KG1 (cell line): ENCODE measurements around the gene MASP1.

ENCODE experiments used
- DNase-seq: peaks from one replicate; lab custom pipeline; 2025; lab: John Stamatoyannopoulos, UW

Gene MASP1

DNA sequence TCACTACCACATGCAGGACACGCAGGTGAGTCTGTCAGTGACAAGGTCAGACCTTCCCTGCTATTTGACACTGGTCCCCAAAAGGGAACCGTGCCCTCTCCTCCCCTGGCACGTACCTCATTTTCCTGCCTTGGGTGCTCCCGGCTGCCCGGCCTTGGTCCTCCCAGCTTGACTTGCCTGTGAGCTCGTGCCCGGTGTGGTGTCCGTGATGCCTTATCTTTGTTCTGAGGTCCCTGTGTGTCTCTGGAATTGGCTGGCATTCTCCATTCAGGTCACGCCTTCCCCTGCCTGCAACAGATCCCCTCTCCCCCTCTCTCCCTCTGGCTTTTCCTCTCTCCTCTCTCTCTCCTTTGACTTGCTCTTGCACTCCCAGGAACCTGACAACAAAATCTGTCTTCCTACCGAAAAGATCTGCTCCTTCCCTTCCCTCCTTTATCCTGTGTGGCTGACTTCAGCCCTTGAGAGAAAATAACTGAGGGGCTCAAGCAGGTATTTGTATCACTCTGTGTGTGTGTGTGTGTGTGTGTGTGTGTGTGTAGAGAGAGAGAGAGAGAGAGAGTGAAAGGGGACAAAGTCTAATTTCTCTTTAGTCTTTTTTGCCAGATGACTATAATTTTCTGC, at the start of gene MASP1:
TSS of gene MASP1 (minus strand) at position 226 of the 621 bp plus-strand sequence. CDS start at position 121, 105 bp downstream.
- no peak for DNase-seq

DNA sequence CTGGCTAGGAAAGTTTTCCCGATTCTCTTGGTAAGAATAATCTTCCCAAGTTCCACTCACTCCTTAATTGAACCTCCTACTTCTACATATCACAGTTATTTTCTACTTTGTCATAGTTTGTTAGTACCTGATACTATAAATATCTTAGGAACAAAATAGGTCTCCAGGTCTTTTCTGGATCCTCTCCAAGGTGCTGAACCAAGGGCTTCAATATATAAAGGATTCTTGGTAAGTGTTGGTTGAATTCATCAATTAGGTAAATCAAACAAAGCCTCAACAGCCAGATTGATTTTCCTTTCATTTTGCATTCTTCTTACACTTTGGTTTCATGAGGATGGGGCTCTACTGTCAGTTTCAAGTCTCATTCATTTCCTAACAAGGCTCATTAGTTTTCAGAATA, 49.0 kb upstream of the MASP1 start:
- no peak for DNase-seq

- DNase-seq: no peak
Measured at GRCh38 chr3:187336322-187336721, 44.8 kb upstream of the MASP1 start.

- DNase-seq: no peak
Measured at GRCh38 chr3:187334904-187335303, 43.4 kb upstream of the MASP1 start.

DNA sequence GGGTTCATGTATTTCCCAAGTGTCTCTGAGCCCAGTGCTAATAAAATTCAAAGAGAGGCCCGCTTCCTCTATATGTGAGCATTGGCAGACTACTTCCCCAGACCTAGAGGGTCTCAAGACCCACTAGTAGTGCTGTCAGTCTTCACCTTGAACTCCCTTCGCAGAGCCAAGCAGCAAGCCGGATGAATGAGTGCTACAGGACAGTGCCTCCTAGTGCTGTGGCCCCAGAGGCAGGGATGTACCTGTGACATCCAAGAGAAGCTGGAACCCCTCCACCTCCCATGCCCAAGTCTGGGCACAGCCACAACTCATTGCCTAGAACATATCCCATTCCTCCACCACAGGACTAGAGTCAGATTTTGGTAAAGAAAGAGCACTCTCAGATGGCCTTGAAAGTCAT, 37.2 kb upstream of the MASP1 start:
- DNase-seq: no peak

DNA sequence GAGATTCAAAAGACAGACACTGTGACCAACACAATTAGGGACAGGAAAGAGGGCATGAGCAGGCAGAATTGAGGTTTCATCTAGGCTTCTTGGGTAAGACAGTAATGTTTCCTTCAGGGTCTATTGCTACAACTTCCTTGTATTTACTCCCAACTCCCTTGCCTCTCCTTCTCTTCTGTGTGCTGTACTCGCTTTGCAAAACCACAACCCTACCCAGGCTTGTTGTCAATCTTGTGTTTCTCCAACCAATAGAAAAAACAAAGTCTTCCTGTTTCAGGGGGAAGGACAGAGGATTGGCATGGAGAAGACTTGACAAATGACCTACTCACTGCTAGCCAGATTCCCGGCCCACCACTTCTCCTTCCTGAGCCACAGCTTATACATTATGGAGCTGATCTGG, 36.3 kb upstream of the MASP1 start:
- no peak for DNase-seq

- no peak for DNase-seq
Measured at GRCh38 chr3:187325632-187326031, 34.1 kb upstream of the MASP1 start.

DNA sequence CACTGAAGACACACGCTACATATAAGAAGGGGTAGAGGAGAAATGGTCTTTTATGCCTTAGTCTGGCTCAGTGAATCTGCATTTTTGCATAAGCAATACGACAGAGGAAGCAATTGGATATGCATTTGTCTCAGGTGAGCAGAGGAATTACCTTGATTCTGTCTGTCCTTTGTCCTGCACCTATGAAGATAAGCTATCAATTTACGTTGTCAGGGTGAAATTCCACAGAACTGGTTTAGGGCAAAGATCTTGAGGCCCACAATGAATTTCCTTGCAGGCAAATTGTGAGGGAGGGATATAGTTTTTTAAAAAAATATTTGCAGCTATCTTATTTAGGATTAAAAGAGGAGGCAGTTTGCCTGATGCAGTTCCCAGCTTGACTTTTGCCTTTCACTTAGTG, 31.6 kb upstream of the MASP1 start:
- no peak for DNase-seq

DNA sequence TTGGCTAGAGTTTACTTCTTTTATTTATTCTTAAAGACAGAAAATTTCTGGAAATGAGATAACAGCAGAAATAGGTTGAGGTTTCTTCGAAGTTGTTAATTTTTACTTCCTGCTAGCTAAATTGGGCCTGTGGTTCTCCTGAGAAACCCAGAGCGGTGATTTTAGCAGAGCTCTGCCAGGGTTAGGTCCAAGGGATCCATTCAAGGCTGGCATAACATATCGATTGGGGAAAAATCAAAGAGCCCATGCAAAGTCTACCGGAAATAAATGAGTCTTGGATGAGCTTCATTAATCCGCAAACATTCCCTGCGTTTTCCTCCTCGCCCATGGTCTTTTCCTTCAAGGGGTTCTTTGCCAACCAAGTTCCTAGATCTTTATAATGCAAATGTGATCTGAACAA, 30.8 kb upstream of the MASP1 start:
- no peak for DNase-seq

GRCh38 chr3:187321766-187322165, 30.2 kb upstream of the MASP1 start:
- no peak for DNase-seq

- peak; percentile 54 for DNase-seq
Measured at GRCh38 chr3:187319699-187320302, 28.3 kb upstream of the MASP1 start.

DNA sequence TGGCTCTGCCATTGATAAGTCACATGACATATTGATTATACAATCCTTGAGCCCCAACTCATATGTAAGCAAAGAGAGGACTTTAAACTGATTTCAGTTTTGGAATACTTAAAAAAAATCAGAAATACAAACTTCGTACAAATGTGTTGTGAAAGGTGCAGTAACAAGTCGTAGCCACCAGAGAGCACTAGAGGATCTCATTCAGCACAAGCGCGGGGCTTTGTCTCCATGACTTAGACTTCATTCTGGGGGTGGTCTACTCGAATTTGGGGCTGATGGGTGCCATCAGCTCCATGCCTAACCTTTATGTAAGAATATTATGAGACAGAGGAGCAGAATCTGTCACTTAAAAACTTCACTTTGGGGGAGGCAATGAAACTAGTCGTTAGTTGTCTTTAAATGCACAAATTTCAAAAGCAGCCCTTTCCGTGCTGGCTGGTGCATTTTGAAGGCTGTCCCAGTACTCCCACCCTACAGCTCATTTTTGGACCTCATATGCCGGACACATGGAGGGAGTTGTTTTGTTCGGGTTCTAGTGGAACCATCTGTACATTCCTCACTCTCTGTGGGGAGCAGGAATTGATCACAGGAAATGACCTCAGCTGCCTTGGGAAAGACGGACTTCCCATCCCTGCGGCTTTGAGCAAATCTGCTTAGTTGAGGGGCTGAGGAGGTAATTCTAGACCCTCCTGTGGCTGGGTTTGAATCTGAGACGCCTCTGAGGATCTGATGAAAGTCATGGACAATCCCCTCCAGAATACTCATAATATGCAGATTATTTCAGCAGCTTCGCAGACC, 27.5 kb upstream of the MASP1 start:
- DNase-seq: peak; percentile 36

GRCh38 chr3:187315872-187316271, 24.3 kb upstream of the MASP1 start:
- no peak for DNase-seq

DNA sequence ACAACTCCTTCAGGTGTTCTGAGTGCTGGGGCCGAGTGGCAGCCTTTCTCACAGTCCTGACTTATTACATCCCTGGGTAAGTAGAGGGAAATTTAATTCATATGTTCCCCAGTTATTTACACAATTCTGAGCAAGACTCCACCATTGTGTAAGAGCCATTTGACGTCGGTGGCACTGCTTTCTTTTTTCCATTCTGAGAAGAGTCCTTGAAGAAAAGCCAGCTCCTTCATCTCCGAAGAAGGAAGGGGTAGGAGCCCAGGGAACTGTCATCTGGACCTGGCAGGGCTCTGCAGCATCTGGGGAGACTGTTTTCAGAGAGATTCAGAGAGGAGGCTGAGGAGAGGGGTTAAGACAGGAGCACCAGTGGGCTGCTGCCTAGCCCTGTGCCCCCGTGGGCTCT, 22.6 kb upstream of the MASP1 start:
- no peak for DNase-seq

DNA sequence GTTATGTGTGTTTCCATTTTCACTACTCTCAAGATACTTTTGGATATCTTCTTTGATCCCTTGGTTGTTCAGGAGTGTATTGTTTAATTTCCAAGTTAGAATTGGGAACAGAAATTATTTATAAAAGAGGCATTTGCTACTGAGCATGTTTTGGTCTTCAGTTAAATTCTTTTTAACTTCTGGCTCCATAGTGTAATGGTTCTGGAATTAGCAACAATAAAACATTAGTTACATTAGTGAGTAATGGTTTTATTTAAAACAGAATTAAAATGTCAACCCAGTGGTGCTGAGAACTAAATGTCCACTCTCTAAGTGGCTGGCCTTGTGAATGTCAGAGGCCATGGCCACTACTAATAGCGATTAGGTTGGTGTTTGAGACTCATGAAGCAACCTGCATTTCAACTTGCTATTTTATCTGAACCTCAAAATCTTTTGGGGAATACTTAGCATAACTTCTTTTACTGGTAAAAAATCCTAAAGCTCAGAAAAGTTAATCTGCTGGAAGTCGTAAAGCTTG, 19.5 kb upstream of the MASP1 start:
- DNase-seq: no peak

DNA sequence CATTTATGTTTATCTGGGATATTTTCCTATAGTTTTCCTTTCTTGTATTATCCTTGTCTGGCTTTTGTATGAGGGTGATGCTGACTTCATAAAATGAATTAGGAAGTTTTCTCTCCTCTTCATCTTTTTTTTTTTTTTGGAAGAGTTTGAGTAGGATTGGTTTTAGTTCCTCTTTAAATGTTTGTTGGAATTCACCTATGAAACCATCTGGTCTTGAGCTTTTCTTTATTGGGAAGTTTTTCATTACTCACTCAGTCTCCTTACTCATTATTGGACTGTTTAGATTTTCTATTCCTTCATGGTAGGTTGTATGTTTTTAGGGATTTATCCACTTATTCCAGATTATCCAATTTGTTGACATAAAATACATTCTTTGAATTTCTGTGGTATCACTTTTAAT, 18.7 kb upstream of the MASP1 start:
- DNase-seq: no peak

DNA sequence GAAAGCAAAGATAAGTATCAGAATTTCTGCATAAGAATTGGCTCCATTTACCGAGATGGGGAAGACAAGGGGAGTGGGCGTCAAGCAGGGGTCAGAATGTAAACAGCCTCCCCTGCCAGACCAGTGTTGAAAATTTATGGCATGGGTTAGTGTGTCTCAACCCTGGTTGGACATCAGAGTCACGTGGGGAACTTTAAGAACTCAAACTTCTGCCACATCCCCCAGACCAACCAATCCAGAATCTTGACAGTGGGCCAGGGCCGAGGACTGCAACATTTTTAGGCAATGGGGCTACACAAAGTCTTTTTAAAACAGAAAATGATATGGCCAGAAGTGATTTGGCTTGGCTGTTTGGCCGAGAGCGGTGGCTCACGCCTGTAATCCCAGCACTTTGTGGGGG, 14.3 kb upstream of the MASP1 start:
- no peak for DNase-seq

DNA sequence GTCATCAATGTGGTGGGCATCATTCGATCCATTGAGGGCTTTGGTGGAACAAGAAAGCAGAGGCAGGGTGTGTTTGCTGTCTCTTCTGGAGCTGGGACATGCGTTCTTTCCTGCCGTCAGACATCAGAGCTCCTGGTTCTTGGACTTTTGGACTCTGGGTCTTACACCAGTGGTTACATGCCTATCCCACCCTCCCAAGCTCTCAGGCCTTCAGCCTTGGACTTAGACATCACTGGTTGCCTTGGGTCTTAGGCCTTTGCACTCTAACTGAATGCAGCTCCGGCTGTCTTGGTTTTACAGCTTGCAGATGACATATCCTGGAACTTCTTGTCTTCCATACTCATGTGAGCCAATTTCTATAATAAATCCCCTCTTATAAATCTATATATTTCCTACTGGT, 8.1 kb upstream of the MASP1 start:
- no peak for DNase-seq

GRCh38 chr3:187296911-187297310, 5.4 kb upstream of the MASP1 start:
- DNase-seq: no peak

DNA sequence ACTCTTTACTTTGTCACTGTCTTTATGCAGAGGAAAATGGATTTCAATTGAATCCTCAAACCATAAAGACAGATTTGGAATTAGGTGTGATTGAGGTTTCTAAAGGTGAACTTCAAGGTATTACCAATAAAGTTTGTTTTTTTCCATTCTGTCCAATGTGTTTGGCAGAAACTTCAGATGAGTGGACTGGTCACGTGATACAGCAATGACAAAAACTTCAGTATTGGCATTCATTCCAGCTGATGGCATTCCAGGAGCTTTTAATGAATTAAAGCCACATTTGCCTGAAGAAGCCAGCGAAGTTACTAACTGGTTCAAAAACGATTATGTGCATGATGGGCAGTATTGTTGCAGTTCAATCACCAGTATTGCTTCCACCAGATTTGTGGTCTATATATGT, 4.5 kb upstream of the MASP1 start:
- no peak for DNase-seq

DNA sequence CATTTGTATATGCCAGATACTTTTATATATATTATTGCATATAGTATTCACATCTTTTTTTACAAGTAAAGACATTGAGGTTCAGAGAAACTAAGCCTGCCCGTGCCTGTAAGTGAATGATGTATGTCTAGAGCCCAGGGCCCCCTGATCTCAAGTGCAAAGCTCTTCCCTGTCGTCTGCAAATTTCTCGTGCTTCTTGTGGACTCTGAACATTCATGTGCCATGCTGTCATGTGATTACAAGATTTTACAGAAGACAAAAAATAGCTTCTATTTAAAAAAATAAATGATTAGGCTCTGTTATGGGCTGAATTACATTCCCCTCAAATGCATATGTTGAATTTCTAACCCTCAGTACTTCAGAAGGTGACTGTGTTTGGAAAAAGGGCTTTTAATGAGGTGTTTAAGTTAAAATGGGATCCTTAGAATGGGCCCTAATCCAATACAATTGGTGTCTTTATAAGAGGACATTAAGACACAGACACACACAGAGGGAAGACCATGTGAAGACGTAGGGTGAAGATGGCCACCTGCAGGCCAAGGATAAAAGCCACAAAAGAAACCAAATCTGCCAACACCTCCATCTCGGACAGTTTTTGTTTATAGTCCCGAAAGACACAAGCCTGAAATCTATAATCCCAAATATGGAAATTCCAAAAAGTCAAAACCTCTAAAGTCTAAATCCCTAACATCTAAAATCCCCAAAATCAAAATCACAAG, 3.9 kb upstream of the MASP1 start:
- DNase-seq: no peak
